Measurements from ENCODE around the gene CD24.

- TF ChIP-seq CTCF (IDR thresholded peaks at IDR 0.05) (no peak), ZFX (IDR thresholded peaks at IDR 0.05; ENCODE audit: borderline replicate concordance) (no peak)
Observed at GRCh38 chr6:106966671-106967640, 7.6 kb downstream of the CD24 start.

Data from 22Rv1 (cell line).